GM18498 (cell line): ENCODE results near the gene MEX3D.

ENCODE experiments used
- ATAC-seq: cut with Tn5 transposase; IDR thresholded peaks from one replicate; pipeline ENCODE4 v1.9.1; 2021; ENCODE audit warnings: mild to moderate bottlenecking, moderate library complexity; ENCODE audit not compliant: unreplicated experiment

MEX3D gene

GRCh38 chr19:1568320-1569019 lies at the start of gene MEX3D:
Gene MEX3D (minus strand): TSS chr19:1568325. CDS start chr19:1568058, 267 bp downstream.
- peak; percentile 78 for ATAC-seq

- no peak for ATAC-seq
These were observed 48.8 kb upstream of the MEX3D start for GRCh38 chr19:1616875-1617274.

- ATAC-seq: no peak
These were observed 48.3 kb upstream of the MEX3D start for GRCh38 chr19:1616396-1616795.

- ATAC-seq: no peak
These were observed 47.1 kb upstream of the MEX3D start for GRCh38 chr19:1615156-1615765.

- ATAC-seq: no peak
These were observed 45.9 kb upstream of the MEX3D start for GRCh38 chr19:1613808-1614570.

- ATAC-seq: no peak
These were observed 45.0 kb upstream of the MEX3D start for GRCh38 chr19:1613146-1613545.

GRCh38 chr19:1612114-1613086 lies 44.3 kb upstream of the MEX3D start:
- no peak for ATAC-seq

GRCh38 chr19:1611353-1611752 lies 43.2 kb upstream of the MEX3D start:
- no peak for ATAC-seq

GRCh38 chr19:1610579-1610978 lies 42.5 kb upstream of the MEX3D start:
- no peak for ATAC-seq

GRCh38 chr19:1609680-1610474 lies 41.8 kb upstream of the MEX3D start:
- ATAC-seq: no peak

GRCh38 chr19:1609103-1609396 lies 40.9 kb upstream of the MEX3D start:
- no peak for ATAC-seq

- no peak for ATAC-seq
These were observed 40.4 kb upstream of the MEX3D start for GRCh38 chr19:1608359-1609102.

- ATAC-seq: no peak
These were observed 38.1 kb upstream of the MEX3D start for GRCh38 chr19:1606138-1606651.

- ATAC-seq: peak; percentile 85
These were observed 37.4 kb upstream of the MEX3D start, which contains the start of gene UQCR11 for GRCh38 chr19:1605236-1606137. Gene UQCR11 (minus strand): TSS chr19:1605462. CDS start chr19:1605409, 53 bp downstream.

- ATAC-seq: no peak
These were observed 34.1 kb upstream of the MEX3D start for GRCh38 chr19:1602091-1602707.

GRCh38 chr19:1601613-1602064 lies 33.5 kb upstream of the MEX3D start:
- no peak for ATAC-seq

GRCh38 chr19:1599460-1599846 lies 31.3 kb upstream of the MEX3D start:
- ATAC-seq: no peak
